ENCODE measurements around the gene MAGI2. TPM values are rescaled to one million over a fixed set of nuclear protein-coding genes. Genes with fewer than 3 reads are reported as not detected.

Gene MAGI2
- total RNA-seq, 1 experiment from 2014 or later, result 14.3 TPM

DNA sequence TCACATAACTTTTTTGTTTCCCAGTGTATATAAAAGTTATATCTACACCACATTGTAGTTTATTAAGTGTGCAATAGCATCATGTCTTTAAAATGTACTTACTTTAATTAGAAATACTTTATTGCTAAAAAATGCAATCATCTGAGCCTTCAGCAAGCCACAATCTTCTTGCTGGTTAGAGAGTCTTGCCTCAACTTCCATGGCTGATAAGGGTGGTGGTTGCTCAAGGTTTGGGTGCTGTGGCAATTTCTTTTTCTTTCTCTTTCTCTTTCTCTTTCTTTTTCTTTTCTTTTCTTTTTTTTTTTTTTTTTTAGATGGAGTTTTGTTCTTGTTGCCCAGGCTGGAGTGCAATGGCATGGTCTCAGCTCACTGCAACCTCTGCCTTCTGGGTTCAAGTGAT is 360.0 kb downstream of the MAGI2 start:
- H3K9me3 Mint-ChIP-seq, result peaks cover 3% of the 10 kb centered on the region in 2 experiments; a peak in 4 of 5 replicates
- TF ChIP-seq, protein P1, sequence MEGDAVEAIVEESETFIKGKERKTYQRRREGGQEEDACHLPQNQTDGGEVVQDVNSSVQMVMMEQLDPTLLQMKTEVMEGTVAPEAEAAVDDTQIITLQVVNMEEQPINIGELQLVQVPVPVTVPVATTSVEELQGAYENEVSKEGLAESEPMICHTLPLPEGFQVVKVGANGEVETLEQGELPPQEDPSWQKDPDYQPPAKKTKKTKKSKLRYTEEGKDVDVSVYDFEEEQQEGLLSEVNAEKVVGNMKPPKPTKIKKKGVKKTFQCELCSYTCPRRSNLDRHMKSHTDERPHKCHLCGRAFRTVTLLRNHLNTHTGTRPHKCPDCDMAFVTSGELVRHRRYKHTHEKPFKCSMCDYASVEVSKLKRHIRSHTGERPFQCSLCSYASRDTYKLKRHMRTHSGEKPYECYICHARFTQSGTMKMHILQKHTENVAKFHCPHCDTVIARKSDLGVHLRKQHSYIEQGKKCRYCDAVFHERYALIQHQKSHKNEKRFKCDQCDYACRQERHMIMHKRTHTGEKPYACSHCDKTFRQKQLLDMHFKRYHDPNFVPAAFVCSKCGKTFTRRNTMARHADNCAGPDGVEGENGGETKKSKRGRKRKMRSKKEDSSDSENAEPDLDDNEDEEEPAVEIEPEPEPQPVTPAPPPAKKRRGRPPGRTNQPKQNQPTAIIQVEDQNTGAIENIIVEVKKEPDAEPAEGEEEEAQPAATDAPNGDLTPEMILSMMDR (conservative IDR thresholded peaks at IDR 0.05), result no peak
- no peak overlapping the region for H3K14ac ChIP-seq (ENCODE audit: insufficient read depth, low read length)
- H3K56ac ChIP-seq (ENCODE audit: insufficient read length, low read depth, low read length), result no peak overlapping the region
- no peaks in the 10 kb centered on the region for H3K4me1 ChIP-seq (ENCODE audit: insufficient read depth, low read length)
- H2BK12ac ChIP-seq (ENCODE audit: insufficient read length, low read depth, low read length), result no peak overlapping the region
- H2BK5ac ChIP-seq (ENCODE audit: insufficient read length, low read length), result no peak overlapping the region
- no peak overlapping the region for H3K27ac ChIP-seq (ENCODE audit: insufficient read length, low read depth, low read length)
- H2BK20ac ChIP-seq (ENCODE audit: low read depth, low read length, poor library complexity, severe bottlenecking), result no peak overlapping the region
- H3K27me3 ChIP-seq (ENCODE audit: insufficient read depth, low read length), result no peaks in the 10 kb centered on the region
- no peak overlapping the region for H3K27ac Mint-ChIP-seq
- no peak overlapping the region for H2AFZ ChIP-seq (ENCODE audit: low read length)
- H3K79me2 ChIP-seq (ENCODE audit: insufficient read depth, low read length), result no peaks in the 10 kb centered on the region
- H3K23ac ChIP-seq (ENCODE audit: insufficient read length, low read depth, low read length), result no peak overlapping the region
- H3K79me1 ChIP-seq (ENCODE audit: insufficient read depth, low read depth, low read length, poor library complexity, severe bottlenecking), result no peaks in the 10 kb centered on the region
- no peak overlapping the region for H3K18ac ChIP-seq (ENCODE audit: insufficient read length, low read depth, low read length)
- no peak overlapping the region for H4K8ac ChIP-seq (replicated peaks; ENCODE audit: insufficient read length, low read depth, low read length)
- H3K36me3 Mint-ChIP-seq (ENCODE audit: insufficient read depth in 1 of 3, low read depth in 3 of 3), result no peaks in the 10 kb centered on the region
- H3K9me3 ChIP-seq (ENCODE audit: control insufficient read depth, low read depth, low read length), result no peaks in the 10 kb centered on the region
- no peaks in the 10 kb centered on the region for H3K4me1 Mint-ChIP-seq
- no peak overlapping the region for H3T11ph ChIP-seq (ENCODE audit: low read length)
- no peaks in the 10 kb centered on the region for H4K20me1 ChIP-seq (ENCODE audit: control insufficient read depth, insufficient read depth, insufficient read length)
- no peak overlapping the region for H3K4me2 ChIP-seq (ENCODE audit: insufficient read depth, insufficient read length, low read length)
- no peak overlapping the region for H3K4ac ChIP-seq (ENCODE audit: low read depth, low read length)
- no peak overlapping the region for H4K5ac ChIP-seq (ENCODE audit: insufficient read length, low read depth, low read length)
- no peak overlapping the region for H2BK15ac ChIP-seq (ENCODE audit: low read depth, low read length)
- no peak overlapping the region for H3K4me3 Mint-ChIP-seq
- H3K9ac ChIP-seq (ENCODE audit: extremely low read depth, insufficient read length, low read length), result no peak overlapping the region
- no peak overlapping the region for H2BK120ac ChIP-seq (ENCODE audit: low read depth, low read length, poor library complexity, severe bottlenecking)
- H3K27me3 Mint-ChIP-seq (ENCODE audit: low read depth), result no peaks in the 10 kb centered on the region
- no peak overlapping the region for H4K91ac ChIP-seq (ENCODE audit: insufficient read length, low read depth, low read length)
- no peak for DNase-seq
- H2AK5ac ChIP-seq (ENCODE audit: insufficient read length, low read length), result no peak overlapping the region
- H3K23me2 ChIP-seq (ENCODE audit: insufficient read length, low read depth, low read length, poor library complexity, severe bottlenecking), result no peaks in the 10 kb centered on the region
